ENCODE data around the gene ASCC3.
A peak's percentile ranks its signal among the peaks of the same experiment; 100 is the strongest.

Gene ASCC3

DNA sequence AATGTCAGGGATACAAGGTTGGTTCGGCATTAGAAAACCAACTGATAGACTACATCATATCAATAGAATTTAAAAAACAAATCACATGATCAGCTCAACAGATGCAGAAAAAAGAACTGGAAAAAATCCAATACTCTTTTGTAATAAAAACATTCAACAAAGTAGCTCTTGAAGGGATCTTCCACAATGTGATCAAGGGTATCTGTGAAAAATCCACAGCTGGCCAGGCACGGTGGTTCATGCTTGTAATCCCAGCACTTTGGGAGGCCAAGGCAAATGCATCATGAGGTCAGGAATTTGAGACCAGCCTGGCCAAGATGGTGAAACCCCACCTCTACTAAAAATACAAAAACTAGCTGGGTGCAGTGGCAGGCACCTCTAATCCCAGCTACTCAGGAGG, 63.1 kb downstream of the ASCC3 start:
- TF ChIP-seq TAF1 (IDR thresholded peaks at IDR 0.05; ENCODE audit: low read depth, low read length) (no peak), PAX5 (IDR thresholded peaks at IDR 0.05; ENCODE audit: insufficient read depth, low read length, severe bottlenecking) (no peak), SPI1 (IDR thresholded peaks at IDR 0.05; ENCODE audit: low read depth, low read length) (no peak), POLR2A (IDR thresholded peaks at IDR 0.05; ENCODE audit: low read depth, low read length) (no peak), POLR2AphosphoS5 (IDR thresholded peaks at IDR 0.05; ENCODE audit: low read depth, low read length) (no peak), POU2F2 (IDR thresholded peaks at IDR 0.05; ENCODE audit: low read depth, low read length) (no peak)
- DNase-seq (ENCODE audit: insufficient read length, low spot score): no peak
- FAIRE-seq: no peak

- FAIRE-seq: peak; percentile 13
Measured at GRCh38 chr6:100810015-100810414, 71.1 kb downstream of the ASCC3 start.

GRCh38 chr6:100809346-100809745, 71.8 kb downstream of the ASCC3 start:
- TF ChIP-seq SPI1 (IDR thresholded peaks at IDR 0.05; ENCODE audit: low read depth, low read length) (no peak), TAF1 (IDR thresholded peaks at IDR 0.05; ENCODE audit: low read depth, low read length) (no peak)
- FAIRE-seq: no peak

More at GRCh38 chr6:100810015-100810414, 71.1 kb downstream of the ASCC3 start:
- no peak for TF ChIP-seq POLR2A (IDR thresholded peaks at IDR 0.05; ENCODE audit: low read depth, low read length)
- TF ChIP-seq SPI1 (IDR thresholded peaks at IDR 0.05; ENCODE audit: low read depth, low read length): no peak
- no peak for TF ChIP-seq POU2F2 (IDR thresholded peaks at IDR 0.05; ENCODE audit: low read depth, low read length)
- DNase-seq (ENCODE audit: insufficient read length, low spot score): no peak

GRCh38 chr6:100808638-100809275, 72.4 kb downstream of the ASCC3 start:
- DNase-seq (ENCODE audit: insufficient read length, low spot score) (no peak), FAIRE-seq (peak; percentile 51)
- TF ChIP-seq POU2F2 (IDR thresholded peaks at IDR 0.05; ENCODE audit: low read depth, low read length) (no peak), POLR2AphosphoS5 (IDR thresholded peaks at IDR 0.05; ENCODE audit: low read depth, low read length) (no peak), TAF1 (IDR thresholded peaks at IDR 0.05; ENCODE audit: low read depth, low read length) (no peak), PAX5 (IDR thresholded peaks at IDR 0.05; ENCODE audit: insufficient read depth, low read length, severe bottlenecking) (no peak), SPI1 (IDR thresholded peaks at IDR 0.05; ENCODE audit: low read depth, low read length) (no peak), POLR2A (IDR thresholded peaks at IDR 0.05; ENCODE audit: low read depth, low read length) (no peak)

More at GRCh38 chr6:100809346-100809745, 71.8 kb downstream of the ASCC3 start:
- no peak for DNase-seq (ENCODE audit: insufficient read length, low spot score)

- no peak for FAIRE-seq
- no peak for DNase-seq (ENCODE audit: insufficient read length, low spot score)
- TF ChIP-seq POLR2AphosphoS5 (IDR thresholded peaks at IDR 0.05; ENCODE audit: low read depth, low read length): no peak
- no peak for TF ChIP-seq POU2F2 (IDR thresholded peaks at IDR 0.05; ENCODE audit: low read depth, low read length)
- no peak for TF ChIP-seq PAX5 (IDR thresholded peaks at IDR 0.05; ENCODE audit: insufficient read depth, low read length, severe bottlenecking)
- no peak for TF ChIP-seq POLR2A (IDR thresholded peaks at IDR 0.05; ENCODE audit: low read depth, low read length)
- no peak for TF ChIP-seq SPI1 (IDR thresholded peaks at IDR 0.05; ENCODE audit: low read depth, low read length)
- TF ChIP-seq TAF1 (IDR thresholded peaks at IDR 0.05; ENCODE audit: low read depth, low read length): no peak
Measured at GRCh38 chr6:100806296-100806695, 74.8 kb downstream of the ASCC3 start.

DNA sequence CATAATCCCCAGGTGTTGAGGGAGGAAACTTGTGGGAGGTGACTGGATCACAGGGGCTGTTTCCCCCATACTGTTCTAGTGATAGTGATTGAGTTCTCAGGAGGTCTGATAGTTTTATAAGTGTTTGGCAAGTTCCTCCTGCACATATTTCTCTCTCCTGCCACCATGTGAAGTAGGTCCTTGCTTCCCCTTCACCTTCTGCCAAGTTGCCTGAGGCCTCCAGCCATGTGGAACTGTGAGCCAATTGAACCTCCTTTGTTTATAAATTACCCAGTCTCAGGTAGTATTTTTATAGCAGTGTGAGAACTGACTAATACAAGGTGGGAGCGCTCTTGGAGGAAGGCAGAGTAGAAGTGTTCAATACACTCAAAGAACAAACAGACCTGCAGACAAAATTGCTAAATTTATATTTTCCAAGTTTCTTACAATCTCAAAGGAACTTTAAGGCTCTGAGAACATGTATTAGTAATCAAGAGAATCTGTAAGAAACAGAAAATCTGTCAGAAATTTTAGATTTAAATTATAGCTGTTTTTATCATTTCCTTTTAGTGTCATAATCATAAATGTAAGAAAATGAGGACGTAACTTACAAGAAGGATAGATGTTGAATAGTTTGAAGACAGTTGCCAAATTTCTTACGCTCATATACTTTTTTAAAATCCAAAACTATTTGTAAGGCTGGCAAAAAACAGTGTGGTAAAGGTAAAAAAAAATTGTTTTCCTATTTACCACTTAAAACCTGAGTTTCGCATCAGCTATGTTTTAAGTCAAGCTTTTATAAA, 77.7 kb downstream of the ASCC3 start:
- DNase-seq (ENCODE audit: insufficient read length, low spot score): no peak
- no peak for FAIRE-seq
- TF ChIP-seq POLR2AphosphoS5 (IDR thresholded peaks at IDR 0.05; ENCODE audit: low read depth, low read length) (no peak), SPI1 (IDR thresholded peaks at IDR 0.05; ENCODE audit: low read depth, low read length) (no peak), POU2F2 (IDR thresholded peaks at IDR 0.05; ENCODE audit: low read depth, low read length) (no peak), TAF1 (IDR thresholded peaks at IDR 0.05; ENCODE audit: low read depth, low read length) (no peak), PAX5 (IDR thresholded peaks at IDR 0.05; ENCODE audit: insufficient read depth, low read length, severe bottlenecking) (no peak), POLR2A (IDR thresholded peaks at IDR 0.05; ENCODE audit: low read depth, low read length) (no peak)

DNA sequence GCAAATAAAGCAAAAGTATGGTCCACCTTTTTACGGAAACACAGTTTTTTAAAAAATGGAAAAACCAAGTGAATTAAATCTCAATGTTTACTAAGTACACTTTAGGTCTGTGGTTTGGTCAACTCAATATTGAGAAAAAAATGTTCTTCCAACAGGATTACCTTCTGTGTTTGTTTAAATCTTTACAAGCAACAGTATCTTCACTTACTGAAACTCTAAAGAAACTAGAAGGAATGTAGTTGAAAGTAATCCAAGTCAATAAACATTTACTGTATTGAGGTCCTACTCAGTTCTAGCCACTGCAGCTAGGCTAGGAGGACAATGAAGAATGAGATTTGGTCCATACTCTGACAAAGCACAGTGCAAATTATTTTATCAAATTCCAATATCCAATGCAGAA, 80.1 kb downstream of the ASCC3 start:
- FAIRE-seq (no peak), DNase-seq (ENCODE audit: insufficient read length, low spot score) (no peak)
- no peak for TF ChIP-seq TAF1 (IDR thresholded peaks at IDR 0.05; ENCODE audit: low read depth, low read length)
- no peak for TF ChIP-seq POLR2AphosphoS5 (IDR thresholded peaks at IDR 0.05; ENCODE audit: low read depth, low read length)
- no peak for TF ChIP-seq POU2F2 (IDR thresholded peaks at IDR 0.05; ENCODE audit: low read depth, low read length)
- TF ChIP-seq PAX5 (IDR thresholded peaks at IDR 0.05; ENCODE audit: insufficient read depth, low read length, severe bottlenecking): no peak
- TF ChIP-seq SPI1 (IDR thresholded peaks at IDR 0.05; ENCODE audit: low read depth, low read length): no peak
- TF ChIP-seq POLR2A (IDR thresholded peaks at IDR 0.05; ENCODE audit: low read depth, low read length): no peak

DNA sequence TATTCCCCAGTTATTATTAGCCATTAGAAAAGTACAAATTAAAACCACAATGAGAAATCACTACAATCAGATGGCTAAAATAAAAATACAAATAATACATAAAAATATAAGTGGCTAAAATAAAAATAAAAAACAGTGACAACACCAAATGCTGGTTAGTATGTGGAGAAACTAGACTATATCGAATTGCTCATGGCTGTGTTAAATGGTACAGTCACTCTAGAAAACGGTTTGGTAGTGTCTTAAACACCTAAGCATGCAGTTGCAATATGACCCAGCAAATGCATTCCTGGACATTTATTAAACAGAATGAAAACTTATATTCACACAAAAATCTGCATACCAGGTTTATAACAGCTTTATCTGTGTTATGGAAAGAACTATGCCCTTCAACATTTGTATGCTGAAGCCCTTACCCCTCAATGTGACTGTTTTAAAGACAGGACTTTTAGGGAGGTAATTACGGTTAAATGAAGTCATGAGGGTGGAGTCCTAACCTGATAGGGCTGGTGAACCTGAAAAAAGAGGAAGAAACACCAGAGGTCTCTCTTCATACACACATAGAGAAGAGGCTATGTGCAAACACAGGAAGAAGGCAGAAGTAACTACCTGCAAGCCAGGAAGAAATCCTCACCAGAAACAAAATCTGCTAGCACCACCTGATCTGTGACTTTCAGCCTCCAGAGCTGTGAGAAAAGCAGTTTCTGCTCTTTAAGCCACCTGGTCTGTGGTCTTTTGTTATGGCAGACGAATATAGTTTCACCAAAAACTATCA, 84.9 kb downstream of the ASCC3 start:
- no peak for DNase-seq (ENCODE audit: insufficient read length, low spot score)
- peak; percentile 43 for FAIRE-seq
- TF ChIP-seq POU2F2 (IDR thresholded peaks at IDR 0.05; ENCODE audit: low read depth, low read length) (no peak), TAF1 (IDR thresholded peaks at IDR 0.05; ENCODE audit: low read depth, low read length) (no peak), SPI1 (IDR thresholded peaks at IDR 0.05; ENCODE audit: low read depth, low read length) (no peak), POLR2AphosphoS5 (IDR thresholded peaks at IDR 0.05; ENCODE audit: low read depth, low read length) (no peak), PAX5 (IDR thresholded peaks at IDR 0.05; ENCODE audit: insufficient read depth, low read length, severe bottlenecking) (no peak), POLR2A (IDR thresholded peaks at IDR 0.05; ENCODE audit: low read depth, low read length) (no peak)

GRCh38 chr6:100790084-100790483, 91.0 kb downstream of the ASCC3 start:
- no peak for DNase-seq (ENCODE audit: insufficient read length, low spot score)
- FAIRE-seq: no peak
- TF ChIP-seq POLR2A (IDR thresholded peaks at IDR 0.05; ENCODE audit: low read depth, low read length) (no peak), PAX5 (IDR thresholded peaks at IDR 0.05; ENCODE audit: insufficient read depth, low read length, severe bottlenecking) (no peak), POU2F2 (IDR thresholded peaks at IDR 0.05; ENCODE audit: low read depth, low read length) (no peak), TAF1 (IDR thresholded peaks at IDR 0.05; ENCODE audit: low read depth, low read length) (no peak), POLR2AphosphoS5 (IDR thresholded peaks at IDR 0.05; ENCODE audit: low read depth, low read length) (no peak), SPI1 (IDR thresholded peaks at IDR 0.05; ENCODE audit: low read depth, low read length) (no peak)

Data from GM12891 (cell line).